SU-DHL-6 (cell line): ENCODE measurements around the gene CDNF.

ENCODE experiments used
- H2AFZ ChIP-seq: fragments of 200-600 bp; sonication (generic); 2 replicates; pipeline ENCODE4 v1.6.1; 2014; ENCODE audit warnings: low read depth, mild to moderate bottlenecking, moderate library complexity, mixed read lengths, antibody characterized with exemption, low read length; ENCODE audit not compliant: severe bottlenecking
- H3F3A ChIP-seq: fragments of 200-600 bp; shearing (Covaris generic); 2 replicates; pipeline ENCODE4 v1.6.0; 2016; ENCODE audit warnings: antibody characterized with exemption, mild to moderate bottlenecking; ENCODE audit not compliant: insufficient read depth
- H3K27ac ChIP-seq: fragments of 200-600 bp; sonication (generic); 2 replicates; pipeline ENCODE4 v1.5.1; 2016; ENCODE audit warnings: low read depth, mild to moderate bottlenecking, low read length, moderate library complexity, mixed read lengths
- H3K27me3 ChIP-seq: fragments of 200-600 bp; sonication (generic), shearing (Covaris generic); 2 replicates; pipeline ENCODE4 v1.6.0; 2014; ENCODE audit warnings: mild to moderate bottlenecking, low read length
- H3K36me3 ChIP-seq: fragments of 200-600 bp; sonication (generic); 2 replicates; pipeline ENCODE4 v1.6.1; 2014; ENCODE audit warnings: mild to moderate bottlenecking, low read length, mixed read lengths
- H3K4me2 ChIP-seq: fragments of 300-600, 200-600 bp; shearing (Covaris generic), sonication (generic); 2 replicates; pipeline ENCODE4 v1.6.0; 2014; ENCODE audit warnings: low read length, low read depth, mild to moderate bottlenecking; ENCODE audit not compliant: poor library complexity, severe bottlenecking
- H3K4me3 ChIP-seq: fragments of 200-600 bp; sonication (generic); 2 replicates; pipeline ENCODE4 v1.5.1; 2014; ENCODE audit warnings: antibody characterized with exemption, low read length, mild to moderate bottlenecking, mixed read lengths; ENCODE audit not compliant: insufficient read depth, poor library complexity, severe bottlenecking
- H3K79me2 ChIP-seq: fragments of 200-600 bp; sonication (generic); 2 replicates; pipeline ENCODE4 v1.6.1; 2014; ENCODE audit warnings: mild to moderate bottlenecking, low read length, moderate library complexity; ENCODE audit not compliant: insufficient read depth
- H3K9ac ChIP-seq: fragments of 200-600 bp; sonication (generic); 2 replicates; pipeline ENCODE4 v1.7.0; 2014; ENCODE audit warnings: mild to moderate bottlenecking, low read length
- H3K9me2 ChIP-seq: fragments of 200-600 bp; sonication (generic); replicated peaks from 2 replicates; pipeline ENCODE4 v1.6.1; 2014; ENCODE audit warnings: low read length; ENCODE audit not compliant: insufficient read depth
- H3K9me3 ChIP-seq: fragments of 200-600 bp; sonication (generic); 2 replicates; pipeline ENCODE4 v1.6.1; 2014; ENCODE audit warnings: low read length, mixed read lengths; ENCODE audit not compliant: insufficient read depth
- H4K20me1 ChIP-seq: fragments of 200-600 bp; sonication (generic); 2 replicates; pipeline ENCODE4 v1.6.1; 2014; ENCODE audit warnings: low read depth, mild to moderate bottlenecking, antibody characterized with exemption, low read length, moderate library complexity, mixed read lengths
- CTCF ChIP-seq: fragments of 200-600 bp; sonication (generic); IDR thresholded peaks from one replicate; pipeline ENCODE4 v1.5.1; 2017; ENCODE audit warnings: antibody characterized with exemption, mild to moderate bottlenecking, low read length, moderate library complexity; ENCODE audit not compliant: insufficient read depth, poor library complexity, severe bottlenecking
- EZH2phosphoT487 ChIP-seq: fragments of 200-600 bp; sonication (generic), shearing (Covaris generic); conservative IDR thresholded peaks from 2 replicates; pipeline ENCODE4 v1.6.1; 2018; ENCODE audit warnings: mild to moderate bottlenecking, antibody characterized with exemption, low read length, moderate library complexity, mixed read lengths

The CDNF gene

GRCh38 chr10:14773551-14774213 is 64.2 kb downstream of the CDNF start:
- Histone ChIP-seq H3K27me3 (no peaks in the 10 kb centered on the region), H2AFZ (no peak overlapping the region), H3F3A (no peaks in the 10 kb centered on the region), H4K20me1 (no peaks in the 10 kb centered on the region), H3K4me3 (no peak overlapping the region), H3K9me2 (no peaks in the 10 kb centered on the region), H3K79me2 (no peaks in the 10 kb centered on the region), H3K4me2 (no peak overlapping the region), H3K9ac (no peak overlapping the region), H3K9me3 (no peaks in the 10 kb centered on the region), H3K27ac (no peak overlapping the region), H3K36me3 (no peaks in the 10 kb centered on the region)
- no peak for TF ChIP-seq EZH2phosphoT487
- no peak for TF ChIP-seq CTCF

- Histone ChIP-seq H4K20me1 (no peaks in the 10 kb centered on the region), H3K9ac (no peak overlapping the region), H3K4me3 (no peak overlapping the region), H3K36me3 (no peaks in the 10 kb centered on the region), H3K27me3 (no peaks in the 10 kb centered on the region), H3K9me2 (no peaks in the 10 kb centered on the region), H3K9me3 (no peaks in the 10 kb centered on the region), H3K4me2 (no peak overlapping the region), H3F3A (no peaks in the 10 kb centered on the region), H2AFZ (no peak overlapping the region), H3K79me2 (no peaks in the 10 kb centered on the region), H3K27ac (no peak overlapping the region)
- TF ChIP-seq CTCF, result no peak
- no peak for TF ChIP-seq EZH2phosphoT487
Observed at GRCh38 chr10:14772399-14772798, 65.4 kb downstream of the CDNF start.

- Histone ChIP-seq H3K36me3 (no peaks in the 10 kb centered on the region), H3K4me3 (no peak overlapping the region), H3K9ac (no peak overlapping the region), H3K9me2 (no peaks in the 10 kb centered on the region), H3K27me3 (no peaks in the 10 kb centered on the region), H4K20me1 (no peaks in the 10 kb centered on the region), H3F3A (no peaks in the 10 kb centered on the region), H3K79me2 (no peaks in the 10 kb centered on the region), H2AFZ (no peak overlapping the region), H3K4me2 (no peak overlapping the region), H3K27ac (no peak overlapping the region), H3K9me3 (no peaks in the 10 kb centered on the region)
- TF ChIP-seq CTCF, result no peak
- TF ChIP-seq EZH2phosphoT487, result no peak
Observed at GRCh38 chr10:14770927-14771326, 66.9 kb downstream of the CDNF start.
